GM06990 (cell line): ENCODE results near the gene ATP6AP1.

Source experiments
- DNase-seq: peaks from one replicate; pipeline ENCODE4 v3.0.0-alpha.2; 2011; ENCODE audit not compliant: insufficient read length; ENCODE audit errors: extremely low read depth
- H3K27me3 ChIP-seq: replicated peaks from 2 replicates; pipeline ENCODE4 v1.6.0; 2011; ENCODE audit warnings: low read length; ENCODE audit not compliant: control insufficient read depth, insufficient read depth
- H3K36me3 ChIP-seq: 2 replicates; pipeline ENCODE4 v1.5.1; 2011; ENCODE audit warnings: low read length; ENCODE audit not compliant: control insufficient read depth, insufficient read depth
- H3K4me3 ChIP-seq: replicated peaks from 2 replicates; pipeline ENCODE4 v1.5.1; 2011; ENCODE audit warnings: low read depth, mild to moderate bottlenecking, control low read depth, low read length
- CTCF ChIP-seq: IDR thresholded peaks from 2 replicates; pipeline ENCODE4 v1.5.1; 2011; ENCODE audit warnings: low read length, control low read depth, mild to moderate bottlenecking, inconsistent platforms; ENCODE audit not compliant: insufficient read depth, poor library complexity, severe bottlenecking

ATP6AP1 gene, protein sequence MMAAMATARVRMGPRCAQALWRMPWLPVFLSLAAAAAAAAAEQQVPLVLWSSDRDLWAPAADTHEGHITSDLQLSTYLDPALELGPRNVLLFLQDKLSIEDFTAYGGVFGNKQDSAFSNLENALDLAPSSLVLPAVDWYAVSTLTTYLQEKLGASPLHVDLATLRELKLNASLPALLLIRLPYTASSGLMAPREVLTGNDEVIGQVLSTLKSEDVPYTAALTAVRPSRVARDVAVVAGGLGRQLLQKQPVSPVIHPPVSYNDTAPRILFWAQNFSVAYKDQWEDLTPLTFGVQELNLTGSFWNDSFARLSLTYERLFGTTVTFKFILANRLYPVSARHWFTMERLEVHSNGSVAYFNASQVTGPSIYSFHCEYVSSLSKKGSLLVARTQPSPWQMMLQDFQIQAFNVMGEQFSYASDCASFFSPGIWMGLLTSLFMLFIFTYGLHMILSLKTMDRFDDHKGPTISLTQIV

DNA sequence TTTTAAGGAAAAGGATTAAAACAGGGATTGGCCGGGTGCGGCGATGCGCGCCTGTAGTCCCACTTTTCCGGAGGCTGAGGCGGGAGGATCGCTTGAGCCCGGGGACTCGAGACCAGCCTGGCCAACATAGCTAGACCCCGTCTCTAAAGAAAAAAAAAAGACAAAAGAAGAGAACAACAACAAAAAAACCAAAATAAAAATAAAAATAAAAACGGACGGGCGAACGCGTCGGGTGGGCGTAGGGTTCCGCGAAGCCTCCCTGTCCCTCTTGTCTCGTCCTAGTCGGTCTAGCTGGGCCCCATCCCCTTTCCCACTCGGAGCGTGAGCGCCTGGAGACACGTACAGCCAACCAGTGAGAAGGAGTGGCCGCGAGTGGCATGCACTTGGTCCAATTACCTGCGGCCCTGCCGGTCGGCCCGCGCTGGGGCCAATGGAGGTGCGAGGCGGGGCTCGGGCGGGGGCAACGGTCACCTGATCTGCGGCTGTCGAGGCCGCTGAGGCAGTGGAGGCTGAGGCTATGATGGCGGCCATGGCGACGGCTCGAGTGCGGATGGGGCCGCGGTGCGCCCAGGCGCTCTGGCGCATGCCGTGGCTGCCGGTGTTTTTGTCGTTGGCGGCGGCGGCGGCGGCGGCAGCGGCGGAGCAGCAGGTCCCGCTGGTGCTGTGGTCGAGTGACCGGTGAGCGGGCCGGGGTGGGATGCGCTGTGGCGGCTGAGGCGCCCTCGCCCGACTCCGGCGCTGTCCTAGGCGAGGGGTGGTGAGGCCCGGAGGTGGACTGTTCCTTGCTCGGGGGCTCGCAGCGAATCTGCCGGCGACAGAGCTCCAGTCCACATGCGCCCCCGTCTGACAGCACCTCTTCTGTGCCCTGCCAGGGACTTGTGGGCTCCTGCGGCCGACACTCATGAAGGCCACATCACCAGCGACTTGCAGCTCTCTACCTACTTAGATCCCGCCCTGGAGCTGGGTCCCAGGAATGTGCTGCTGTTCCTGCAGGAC is at the start of gene ATP6AP1:
TSS of gene ATP6AP1 (plus strand) at position 502 of the 996 bp plus-strand sequence. CDS start at position 518, 16 bp downstream.
- TF ChIP-seq CTCF = peak; percentile 17
- Histone ChIP-seq H3K36me3 (peaks cover 4% of the 10 kb centered on the region), H3K27me3 (no peaks in the 10 kb centered on the region), H3K4me3 (peak within 1 kb of the TSS; percentile 72)
- DNase-seq = peak; percentile 92

DNA sequence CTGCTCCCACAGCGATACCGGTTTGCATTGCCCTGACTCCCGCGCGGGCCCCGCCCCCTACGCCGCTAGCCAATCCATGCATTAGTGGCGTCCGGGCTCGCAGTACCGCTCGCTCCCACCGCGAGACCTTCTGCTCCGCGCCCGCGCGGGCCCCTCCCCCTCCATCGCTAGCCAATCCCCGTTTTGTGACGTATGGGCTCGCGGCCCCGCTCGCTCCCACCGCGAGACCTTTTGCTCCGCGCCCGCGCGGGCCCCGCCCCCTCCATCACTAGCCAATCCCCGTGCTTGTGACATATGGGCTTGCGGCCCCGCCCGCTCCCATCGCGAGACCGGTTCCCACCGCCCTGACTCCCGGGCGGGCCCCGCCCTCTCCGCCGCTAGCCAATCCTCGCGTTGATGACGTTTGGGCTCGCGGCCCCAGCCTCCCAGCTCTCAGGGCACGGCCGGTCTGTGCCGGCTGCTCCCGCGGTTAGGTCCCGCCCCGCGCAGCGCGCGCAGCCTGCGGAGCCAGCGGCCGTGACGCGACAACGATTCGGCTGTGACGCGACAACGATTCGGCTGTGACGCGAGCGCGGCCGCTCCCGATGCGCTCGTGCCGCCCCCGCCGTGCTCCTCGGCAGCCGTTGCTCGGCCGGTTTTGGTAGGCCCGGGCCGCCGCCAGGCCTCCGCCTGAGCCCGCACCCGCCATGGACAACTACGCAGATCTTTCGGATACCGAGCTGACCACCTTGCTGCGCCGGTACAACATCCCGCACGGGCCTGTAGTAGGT is 49.5 kb upstream of the ATP6AP1 start, which contains the start of gene EMD:
TSS of gene EMD (plus strand) at position 497 of the 770 bp plus-strand sequence. CDS start at position 687, 190 bp downstream.
- no peak for TF ChIP-seq CTCF
- peak; percentile 100 for DNase-seq

DNA sequence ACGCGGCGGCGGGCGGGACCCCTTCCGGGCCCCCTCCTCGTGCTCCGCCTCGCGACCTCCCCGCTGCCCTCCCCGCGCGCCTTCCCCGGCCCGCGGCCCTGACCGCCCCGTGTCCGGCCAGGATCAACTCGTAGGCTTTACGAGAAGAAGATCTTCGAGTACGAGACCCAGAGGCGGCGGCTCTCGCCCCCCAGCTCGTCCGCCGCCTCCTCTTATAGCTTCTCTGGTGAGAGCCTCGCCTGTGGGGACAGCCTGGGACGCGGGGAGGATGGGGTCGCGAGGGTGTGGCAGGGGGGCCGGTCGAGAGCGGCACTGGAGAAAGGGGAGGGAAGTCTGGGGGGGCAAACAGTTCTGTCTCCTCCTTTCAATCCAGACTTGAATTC is 48.9 kb upstream of the ATP6AP1 start:
- Histone ChIP-seq H3K27me3 (no peaks in the 10 kb centered on the region), H3K4me3 (peak overlapping the region; percentile 78), H3K36me3 (peaks cover 1% of the 10 kb centered on the region)
- DNase-seq = no peak
- no peak for TF ChIP-seq CTCF

More for the DNA sequence above, 49.5 kb upstream of the ATP6AP1 start, which contains the start of gene EMD:
- no peaks in the 10 kb centered on the region for H3K27me3 ChIP-seq
- peaks cover 1% of the 10 kb centered on the region for H3K36me3 ChIP-seq
- peak within 1 kb of the TSS; percentile 78 for H3K4me3 ChIP-seq

DNA sequence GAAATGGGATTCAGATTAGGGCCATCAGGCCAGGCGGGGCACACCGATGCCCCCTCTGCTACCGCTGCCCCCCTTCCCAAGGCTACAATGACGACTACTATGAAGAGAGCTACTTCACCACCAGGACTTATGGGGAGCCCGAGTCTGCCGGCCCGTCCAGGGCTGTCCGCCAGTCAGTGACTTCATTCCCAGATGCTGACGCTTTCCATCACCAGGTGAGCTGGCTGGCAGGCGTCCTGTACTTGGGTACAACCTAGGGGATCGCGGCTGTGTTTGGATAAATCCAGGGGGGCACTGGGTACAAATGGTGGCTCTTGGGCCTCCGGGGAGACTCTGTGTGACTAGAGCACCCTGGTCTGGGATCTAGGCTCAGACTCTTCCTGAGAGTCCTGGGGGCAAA is 48.3 kb upstream of the ATP6AP1 start:
- Histone ChIP-seq H3K4me3 (peak overlapping the region; percentile 78), H3K27me3 (no peaks in the 10 kb centered on the region), H3K36me3 (peaks cover 1% of the 10 kb centered on the region)
- DNase-seq = no peak
- TF ChIP-seq CTCF = no peak

DNA sequence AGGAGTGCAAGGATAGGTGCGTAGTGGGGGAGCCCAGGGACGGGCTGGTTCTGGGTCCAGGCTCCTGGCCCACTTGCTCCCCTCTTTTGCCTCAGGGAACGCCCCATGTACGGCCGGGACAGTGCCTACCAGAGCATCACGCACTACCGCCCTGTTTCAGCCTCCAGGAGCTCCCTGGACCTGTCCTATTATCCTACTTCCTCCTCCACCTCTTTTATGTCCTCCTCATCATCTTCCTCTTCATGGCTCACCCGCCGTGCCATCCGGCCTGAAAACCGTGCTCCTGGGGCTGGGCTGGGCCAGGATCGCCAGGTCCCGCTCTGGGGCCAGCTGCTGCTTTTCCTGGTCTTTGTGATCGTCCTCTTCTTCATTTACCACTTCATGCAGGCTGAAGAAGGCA is 47.7 kb upstream of the ATP6AP1 start:
- no peak for DNase-seq
- H3K36me3 ChIP-seq = peaks cover 1% of the 10 kb centered on the region
- no peak for TF ChIP-seq CTCF
- H3K27me3 ChIP-seq = no peaks in the 10 kb centered on the region
- peak overlapping the region; percentile 78 for H3K4me3 ChIP-seq
